ENCODE data around the gene HOXB5.

The HOXB5 gene

DNA sequence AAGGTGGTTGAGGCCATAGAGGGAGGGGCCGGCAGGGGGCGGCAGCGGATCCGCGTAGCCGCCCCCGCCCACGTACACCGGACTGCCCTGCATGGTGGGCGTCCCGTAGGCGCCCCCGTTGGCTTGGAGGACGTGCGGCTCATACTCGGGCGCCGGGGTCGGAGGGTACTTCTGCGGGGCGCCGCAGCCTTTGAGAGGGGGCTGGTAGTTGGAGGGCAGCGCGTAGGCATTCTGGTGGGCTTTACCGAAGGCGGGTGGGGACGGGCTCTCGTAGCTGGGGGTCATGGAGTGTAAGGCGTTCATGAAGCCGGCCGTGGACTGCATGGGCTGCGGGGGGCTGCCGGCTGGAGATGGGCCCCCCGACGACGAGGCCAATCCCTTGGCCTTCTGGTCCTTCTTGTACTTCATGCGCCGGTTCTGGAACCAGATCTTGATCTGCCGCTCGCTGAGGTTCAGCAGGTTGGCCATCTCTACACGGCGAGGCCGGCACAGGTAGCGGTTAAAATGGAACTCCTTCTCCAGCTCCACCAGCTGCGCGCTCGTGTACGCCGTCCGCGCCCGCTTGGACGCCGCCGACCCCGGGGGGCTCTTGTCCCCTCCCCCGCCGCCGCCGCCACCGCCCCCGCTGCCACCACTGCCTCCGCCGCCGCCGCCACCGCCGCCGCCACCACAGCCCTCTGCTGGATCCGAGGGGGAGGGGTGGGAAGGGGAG, 42.9 kb downstream of the HOXB5 start:
- Histone ChIP-seq H2BK15ac (ENCODE audit: low read depth, poor library complexity, severe bottlenecking) (peak overlapping the region; percentile 32), H2BK120ac (ENCODE audit: low read depth, low read length) (peak overlapping the region; percentile 64), H3K18ac (ENCODE audit: low read depth in 1 of 2, low read length in 2 of 2) (peak overlapping the region; percentile 58 to 85), H3K4ac (ENCODE audit: low read depth in 1 of 2, low read length in 2 of 2) (peak overlapping the region; percentile 12 to 35), H4K8ac (ENCODE audit: low read length) (peak overlapping the region; percentile 86), H3K27ac (ENCODE audit: low read length, poor library complexity, severe bottlenecking) (no peak overlapping the region), H3K36me3 (ENCODE audit: control insufficient read depth in 1 of 2, insufficient read depth in 2 of 2, low read depth in 1 of 2, low read length in 2 of 2) (peaks cover 25 to 33% of the 10 kb centered on the region in 2 experiments), H3K4me1 (ENCODE audit: control insufficient read depth, insufficient read depth, low read depth, low read length) (peaks cover 38% of the 10 kb centered on the region), H4K91ac (ENCODE audit: low read length) (peak overlapping the region; percentile 84), H3K27me3 (ENCODE audit: control insufficient read depth in 1 of 2, insufficient read depth in 1 of 2, low read length in 2 of 2) (no peaks in the 10 kb centered on the region), H2BK5ac (ENCODE audit: low read depth, low read length, poor library complexity, severe bottlenecking) (no peak overlapping the region), H2AK5ac (ENCODE audit: low read length, severe bottlenecking) (peak overlapping the region; percentile 35), H2AFZ (ENCODE audit: low read depth, low read length) (no peak overlapping the region), H3K4me3 (ENCODE audit: insufficient read depth in 1 of 2, low read depth in 1 of 2, low read length in 2 of 2) (no peak overlapping the region), H2BK12ac (ENCODE audit: low read length in 2 of 2) (peak overlapping the region; percentile 14 to 61), H3K4me2 (ENCODE audit: low read length, poor library complexity, severe bottlenecking) (no peak overlapping the region), H3K9ac (ENCODE audit: low read length) (peak overlapping the region; percentile 100), H3K9me3 (ENCODE audit: control insufficient read depth, low read length) (no peaks in the 10 kb centered on the region), H3K14ac (ENCODE audit: low read length in 2 of 2) (no peak overlapping the region), H3K79me1 (replicated peaks; ENCODE audit: low read length, poor library complexity, severe bottlenecking) (peaks cover 2% of the 10 kb centered on the region), H3K23ac (ENCODE audit: low read length in 2 of 2) (peak overlapping the region in 1 of 2 experiments; percentile 0)
- WGBS: 35% methylated on average over 42 of the region's 70 CpGs
- DNase-seq: peak; percentile 35

GRCh38 chr17:48549914-48550501, 43.6 kb downstream of the HOXB5 start:
- Histone ChIP-seq H3K4me1 (ENCODE audit: control insufficient read depth, insufficient read depth, low read depth, low read length) (peaks cover 39% of the 10 kb centered on the region), H3K9me3 (ENCODE audit: control insufficient read depth, low read length) (no peaks in the 10 kb centered on the region), H3K18ac (ENCODE audit: low read depth in 1 of 2, low read length in 2 of 2) (peak overlapping the region; percentile 58 to 85), H3K23ac (ENCODE audit: low read length in 2 of 2) (peak overlapping the region in 1 of 2 experiments; percentile 0), H2BK120ac (ENCODE audit: low read depth, low read length) (peak overlapping the region; percentile 64), H2BK5ac (ENCODE audit: low read depth, low read length, poor library complexity, severe bottlenecking) (no peak overlapping the region), H2AFZ (ENCODE audit: low read depth, low read length) (no peak overlapping the region), H3K4me3 (ENCODE audit: insufficient read depth in 1 of 2, low read depth in 1 of 2, low read length in 2 of 2) (peak overlapping the region in 1 of 2 experiments; percentile 43), H3K4ac (ENCODE audit: low read depth in 1 of 2, low read length in 2 of 2) (peak overlapping the region; percentile 12 to 39), H3K9ac (ENCODE audit: low read length) (peak overlapping the region; percentile 100), H3K27me3 (ENCODE audit: control insufficient read depth in 1 of 2, insufficient read depth in 1 of 2, low read length in 2 of 2) (no peaks in the 10 kb centered on the region), H4K8ac (ENCODE audit: low read length) (peak overlapping the region; percentile 86), H4K91ac (ENCODE audit: low read length) (peak overlapping the region; percentile 84), H3K79me1 (replicated peaks; ENCODE audit: low read length, poor library complexity, severe bottlenecking) (peaks cover 2% of the 10 kb centered on the region), H3K4me2 (ENCODE audit: low read length, poor library complexity, severe bottlenecking) (no peak overlapping the region), H3K36me3 (ENCODE audit: control insufficient read depth in 1 of 2, insufficient read depth in 2 of 2, low read depth in 1 of 2, low read length in 2 of 2) (peaks cover 25 to 33% of the 10 kb centered on the region in 2 experiments), H2BK15ac (ENCODE audit: low read depth, poor library complexity, severe bottlenecking) (peak overlapping the region; percentile 32), H3K27ac (ENCODE audit: low read length, poor library complexity, severe bottlenecking) (peak overlapping the region; percentile 7), H2BK12ac (ENCODE audit: low read length in 2 of 2) (peak overlapping the region in 1 of 2 experiments; percentile 4), H3K14ac (ENCODE audit: low read length in 2 of 2) (no peak overlapping the region), H2AK5ac (ENCODE audit: low read length, severe bottlenecking) (peak overlapping the region; percentile 68)
- peak; percentile 61 for DNase-seq
- WGBS: 30% methylated on average over 11 of the region's 18 CpGs

GRCh38 chr17:48549281-48549630, 44.3 kb downstream of the HOXB5 start:
- Histone ChIP-seq H4K91ac (ENCODE audit: low read length) (no peak overlapping the region), H2AFZ (ENCODE audit: low read depth, low read length) (no peak overlapping the region), H3K4me1 (ENCODE audit: control insufficient read depth, insufficient read depth, low read depth, low read length) (peaks cover 35% of the 10 kb centered on the region), H3K79me1 (replicated peaks; ENCODE audit: low read length, poor library complexity, severe bottlenecking) (peaks cover 2% of the 10 kb centered on the region), H2AK5ac (ENCODE audit: low read length, severe bottlenecking) (peak overlapping the region; percentile 13), H3K4me2 (ENCODE audit: low read length, poor library complexity, severe bottlenecking) (no peak overlapping the region), H3K14ac (ENCODE audit: low read length in 2 of 2) (no peak overlapping the region), H2BK120ac (ENCODE audit: low read depth, low read length) (no peak overlapping the region), H3K23ac (ENCODE audit: low read length in 2 of 2) (no peak overlapping the region), H2BK15ac (ENCODE audit: low read depth, poor library complexity, severe bottlenecking) (no peak overlapping the region), H3K36me3 (ENCODE audit: control insufficient read depth in 1 of 2, insufficient read depth in 2 of 2, low read depth in 1 of 2, low read length in 2 of 2) (peaks cover 25 to 33% of the 10 kb centered on the region in 2 experiments), H3K27me3 (ENCODE audit: control insufficient read depth in 1 of 2, insufficient read depth in 1 of 2, low read length in 2 of 2) (no peaks in the 10 kb centered on the region), H3K27ac (ENCODE audit: low read length, poor library complexity, severe bottlenecking) (peak overlapping the region; percentile 61), H3K18ac (ENCODE audit: low read depth in 1 of 2, low read length in 2 of 2) (peak overlapping the region; percentile 61 to 68), H4K8ac (ENCODE audit: low read length) (peak overlapping the region; percentile 46), H3K4ac (ENCODE audit: low read depth in 1 of 2, low read length in 2 of 2) (peak overlapping the region in 1 of 2 experiments; percentile 17), H2BK5ac (ENCODE audit: low read depth, low read length, poor library complexity, severe bottlenecking) (no peak overlapping the region), H3K9ac (ENCODE audit: low read length) (peak overlapping the region; percentile 100), H3K9me3 (ENCODE audit: control insufficient read depth, low read length) (no peaks in the 10 kb centered on the region), H2BK12ac (ENCODE audit: low read length in 2 of 2) (peak overlapping the region in 1 of 2 experiments; percentile 48), H3K4me3 (ENCODE audit: insufficient read depth in 1 of 2, low read depth in 1 of 2, low read length in 2 of 2) (no peak overlapping the region)
- peak; percentile 57 for DNase-seq
- 17% methylated on average over 3 of the region's 3 CpGs for WGBS

DNA sequence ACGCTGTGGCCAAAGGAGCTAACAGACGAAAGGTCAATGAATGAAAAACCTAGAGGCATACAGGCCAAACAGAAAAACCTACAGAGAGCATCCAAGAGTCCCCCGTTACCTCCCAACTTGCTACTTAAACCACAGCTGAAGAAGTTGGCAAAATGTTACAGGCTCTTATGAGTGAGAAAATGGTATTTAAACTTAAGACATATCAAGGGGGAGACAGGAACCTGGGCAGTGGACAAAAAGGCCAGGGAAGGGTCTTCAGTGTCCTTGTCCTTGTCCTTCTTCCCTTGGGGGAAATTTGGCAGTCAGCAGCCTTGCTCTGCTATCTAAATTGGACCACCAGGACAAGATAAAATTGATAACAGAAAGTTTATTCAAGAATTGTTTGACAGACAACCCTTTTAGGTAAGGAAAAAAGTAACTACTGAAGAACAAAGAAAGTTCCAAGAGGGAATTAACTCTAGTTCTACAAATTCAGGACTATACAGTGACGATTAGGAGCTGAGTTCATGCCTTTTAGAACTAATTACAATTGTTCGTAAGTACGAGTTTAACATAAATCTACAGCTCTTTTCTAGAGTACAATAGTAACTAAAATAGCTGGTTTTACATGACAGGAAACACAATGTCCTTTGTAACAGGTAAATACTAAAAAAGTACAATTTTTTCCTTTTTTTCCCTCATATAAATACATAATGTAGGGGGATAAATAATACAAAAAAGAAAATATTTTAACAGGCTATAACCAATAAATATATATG, 44.9 kb downstream of the HOXB5 start:
- Histone ChIP-seq H3K9me3 (ENCODE audit: control insufficient read depth, low read length) (no peaks in the 10 kb centered on the region), H3K36me3 (ENCODE audit: control insufficient read depth in 1 of 2, insufficient read depth in 2 of 2, low read depth in 1 of 2, low read length in 2 of 2) (peaks cover 25 to 33% of the 10 kb centered on the region in 2 experiments), H3K27ac (ENCODE audit: low read length, poor library complexity, severe bottlenecking) (peak overlapping the region; percentile 84), H3K4me2 (ENCODE audit: low read length, poor library complexity, severe bottlenecking) (no peak overlapping the region), H3K14ac (ENCODE audit: low read length in 2 of 2) (no peak overlapping the region), H2AK5ac (ENCODE audit: low read length, severe bottlenecking) (peak overlapping the region; percentile 98), H2BK5ac (ENCODE audit: low read depth, low read length, poor library complexity, severe bottlenecking) (no peak overlapping the region), H4K91ac (ENCODE audit: low read length) (no peak overlapping the region), H2BK15ac (ENCODE audit: low read depth, poor library complexity, severe bottlenecking) (no peak overlapping the region), H3K9ac (ENCODE audit: low read length) (peak overlapping the region; percentile 100), H2BK12ac (ENCODE audit: low read length in 2 of 2) (no peak overlapping the region), H3K23ac (ENCODE audit: low read length in 2 of 2) (no peak overlapping the region), H3K4me1 (ENCODE audit: control insufficient read depth, insufficient read depth, low read depth, low read length) (peaks cover 34% of the 10 kb centered on the region), H3K4ac (ENCODE audit: low read depth in 1 of 2, low read length in 2 of 2) (peak overlapping the region in 1 of 2 experiments; percentile 71), H2BK120ac (ENCODE audit: low read depth, low read length) (peak overlapping the region; percentile 69), H2AFZ (ENCODE audit: low read depth, low read length) (no peak overlapping the region), H3K27me3 (ENCODE audit: control insufficient read depth in 1 of 2, insufficient read depth in 1 of 2, low read length in 2 of 2) (no peaks in the 10 kb centered on the region), H3K79me1 (replicated peaks; ENCODE audit: low read length, poor library complexity, severe bottlenecking) (peaks cover 2% of the 10 kb centered on the region), H3K4me3 (ENCODE audit: insufficient read depth in 1 of 2, low read depth in 1 of 2, low read length in 2 of 2) (peak overlapping the region in 1 of 2 experiments; percentile 50), H3K18ac (ENCODE audit: low read depth in 1 of 2, low read length in 2 of 2) (peak overlapping the region in 1 of 2 experiments; percentile 18), H4K8ac (ENCODE audit: low read length) (no peak overlapping the region)
- WGBS: no CpG with 5 or more reads among the region's 6 CpGs
- no peak for DNase-seq
